Astrocyte of the hippocampus (primary cell): ENCODE results near the gene MYO1A.
A peak's percentile ranks its signal among the peaks of the same experiment; 100 is the strongest.
"Not testable (repeated sequence)": the region's sequence is repeated elsewhere in the genome, so short reads cannot be mapped to it uniquely, and the experiment has no call there.

Source experiments
- DNase-seq: peaks from one replicate; pipeline ENCODE4 v3.0.0; 2011; ENCODE audit warnings: low read depth, low spot score

MYO1A gene

GRCh38 chr12:56995201-56995929, 54.6 kb downstream of the MYO1A start:
- no peak for DNase-seq

GRCh38 chr12:56994231-56994746, 55.6 kb downstream of the MYO1A start:
- no peak for DNase-seq

- DNase-seq = no peak
These were observed 56.6 kb downstream of the MYO1A start for GRCh38 chr12:56993346-56993745.

GRCh38 chr12:56991319-56992246, 58.3 kb downstream of the MYO1A start:
- no peak for DNase-seq

- DNase-seq = no peak
These were observed 59.1 kb downstream of the MYO1A start for GRCh38 chr12:56990648-56991318.

- no peak for DNase-seq
These were observed 59.9 kb downstream of the MYO1A start for GRCh38 chr12:56989861-56990610.

- no peak for DNase-seq
These were observed 61.7 kb downstream of the MYO1A start for GRCh38 chr12:56988207-56988739.

GRCh38 chr12:56987551-56988053, 62.3 kb downstream of the MYO1A start:
- peak; percentile 86 for DNase-seq

- DNase-seq = no peak
These were observed 62.9 kb downstream of the MYO1A start for GRCh38 chr12:56987011-56987410.

- DNase-seq = peak; percentile 29
These were observed 64.2 kb downstream of the MYO1A start for GRCh38 chr12:56985714-56986113.

- no peak for DNase-seq
These were observed 66.5 kb downstream of the MYO1A start for GRCh38 chr12:56983386-56983785.

GRCh38 chr12:56982578-56983236, 67.2 kb downstream of the MYO1A start:
- not testable (repeated sequence) for DNase-seq

GRCh38 chr12:56980941-56981530, 68.9 kb downstream of the MYO1A start:
- no peak for DNase-seq

GRCh38 chr12:56980268-56980667, 69.7 kb downstream of the MYO1A start:
- no peak for DNase-seq

- no peak for DNase-seq
These were observed 70.3 kb downstream of the MYO1A start for GRCh38 chr12:56979628-56980027.
